GM13976 (cell line): ENCODE results near the gene PDK2.

Source experiments
- DNase-seq: peaks from one replicate; pipeline ENCODE4 v3.0.0; 2012; ENCODE audit warnings: low spot score
- in situ Hi-C: fragments of 300-500 bp; cut with MboI; formaldehyde crosslinking; loops from one replicate; pipeline ENCODE4 v1.12.0; 2022; ENCODE audit warnings: low sequenced_read_pairs, mixed read lengths, inconsistent platforms; ENCODE audit not compliant: unreplicated experiment
- TF ChIP-seq, protein P1 (sequence below): IDR thresholded peaks from 2 replicates; pipeline ENCODE4 v1.5.1; 2012; ENCODE audit warnings: borderline replicate concordance, mild to moderate bottlenecking; ENCODE audit not compliant: insufficient read depth; ENCODE audit errors: extremely low read depth, missing control alignments, control extremely low read depth

PDK2 gene

DNA sequence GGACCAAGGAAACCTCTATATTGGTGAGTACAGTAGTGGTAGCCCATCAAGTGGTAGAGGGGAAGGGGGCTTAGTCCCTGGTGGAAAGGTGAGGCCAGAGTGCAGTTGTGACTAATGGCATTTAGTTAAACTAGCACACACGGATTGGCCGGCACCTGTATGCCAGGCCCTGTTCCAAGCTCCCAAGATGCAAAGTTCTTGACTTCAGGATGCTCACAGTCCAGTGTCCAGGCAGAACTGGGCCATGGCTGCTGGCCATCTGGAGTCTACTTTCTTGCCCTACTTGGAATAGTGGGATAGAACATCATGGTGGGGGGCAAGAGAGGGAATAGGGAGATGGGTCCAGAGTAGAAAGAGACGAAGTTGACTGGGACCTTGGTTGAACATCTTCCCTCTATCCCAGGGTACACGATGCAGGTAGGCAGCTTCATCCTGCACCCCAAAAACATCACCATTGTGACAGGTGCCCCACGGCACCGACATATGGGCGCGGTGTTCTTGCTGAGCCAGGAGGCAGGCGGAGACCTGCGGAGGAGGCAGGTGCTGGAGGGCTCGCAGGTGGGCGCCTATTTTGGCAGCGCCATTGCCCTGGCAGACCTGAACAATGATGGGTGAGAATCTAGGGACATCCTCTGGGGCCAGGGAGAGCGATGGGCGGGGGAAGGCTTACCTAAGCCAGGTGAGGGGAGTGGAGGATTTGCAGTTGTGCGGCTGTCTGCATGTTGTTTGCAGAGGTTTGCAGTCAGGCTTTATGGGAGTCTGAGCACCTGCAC is 24.1 kb upstream of the PDK2 start:
- TF ChIP-seq, protein P1, sequence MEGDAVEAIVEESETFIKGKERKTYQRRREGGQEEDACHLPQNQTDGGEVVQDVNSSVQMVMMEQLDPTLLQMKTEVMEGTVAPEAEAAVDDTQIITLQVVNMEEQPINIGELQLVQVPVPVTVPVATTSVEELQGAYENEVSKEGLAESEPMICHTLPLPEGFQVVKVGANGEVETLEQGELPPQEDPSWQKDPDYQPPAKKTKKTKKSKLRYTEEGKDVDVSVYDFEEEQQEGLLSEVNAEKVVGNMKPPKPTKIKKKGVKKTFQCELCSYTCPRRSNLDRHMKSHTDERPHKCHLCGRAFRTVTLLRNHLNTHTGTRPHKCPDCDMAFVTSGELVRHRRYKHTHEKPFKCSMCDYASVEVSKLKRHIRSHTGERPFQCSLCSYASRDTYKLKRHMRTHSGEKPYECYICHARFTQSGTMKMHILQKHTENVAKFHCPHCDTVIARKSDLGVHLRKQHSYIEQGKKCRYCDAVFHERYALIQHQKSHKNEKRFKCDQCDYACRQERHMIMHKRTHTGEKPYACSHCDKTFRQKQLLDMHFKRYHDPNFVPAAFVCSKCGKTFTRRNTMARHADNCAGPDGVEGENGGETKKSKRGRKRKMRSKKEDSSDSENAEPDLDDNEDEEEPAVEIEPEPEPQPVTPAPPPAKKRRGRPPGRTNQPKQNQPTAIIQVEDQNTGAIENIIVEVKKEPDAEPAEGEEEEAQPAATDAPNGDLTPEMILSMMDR = no peak
- DNase-seq = no peak
- in situ Hi-C loops = no loop called here

DNA sequence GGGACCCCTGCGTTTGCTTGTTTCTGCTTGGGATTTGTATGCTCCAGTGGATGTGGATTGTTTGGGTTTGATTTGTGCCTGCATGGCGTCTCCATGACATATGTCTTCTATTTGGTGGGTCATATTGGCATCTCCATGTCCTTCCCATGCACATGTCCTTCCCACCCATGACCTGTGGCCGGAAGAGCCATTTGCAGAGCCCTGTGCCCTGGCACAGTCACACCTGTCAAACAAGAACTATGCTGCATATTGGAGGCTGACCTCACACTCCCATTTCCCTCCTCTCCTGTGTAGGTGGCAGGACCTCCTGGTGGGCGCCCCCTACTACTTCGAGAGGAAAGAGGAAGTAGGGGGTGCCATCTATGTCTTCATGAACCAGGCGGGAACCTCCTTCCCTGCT is 23.5 kb upstream of the PDK2 start:
- TF ChIP-seq, protein P1 = no peak
- in situ Hi-C loops = no loop called here
- no peak for DNase-seq

DNA sequence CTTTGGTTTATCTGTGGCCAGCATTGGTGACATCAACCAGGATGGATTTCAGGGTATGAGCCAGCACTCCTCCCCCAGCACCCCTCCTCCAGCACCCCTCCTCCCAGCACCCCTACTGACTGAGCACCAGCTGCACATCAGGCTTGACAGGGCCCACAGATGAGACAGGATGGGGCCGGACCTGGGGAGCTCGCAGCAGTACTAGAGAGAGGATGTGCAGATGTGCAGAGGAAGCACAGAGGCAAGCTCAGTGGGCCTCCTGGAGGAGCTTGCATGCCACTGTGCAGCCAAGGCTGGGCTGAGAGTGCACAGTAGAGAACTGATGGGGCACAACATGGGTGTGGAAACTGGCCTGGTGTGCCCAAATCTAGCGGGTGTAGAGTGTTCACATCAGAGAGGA is 23.0 kb upstream of the PDK2 start:
- in situ Hi-C loops = no loop called here
- DNase-seq = no peak
- TF ChIP-seq, protein P1 = no peak

DNA sequence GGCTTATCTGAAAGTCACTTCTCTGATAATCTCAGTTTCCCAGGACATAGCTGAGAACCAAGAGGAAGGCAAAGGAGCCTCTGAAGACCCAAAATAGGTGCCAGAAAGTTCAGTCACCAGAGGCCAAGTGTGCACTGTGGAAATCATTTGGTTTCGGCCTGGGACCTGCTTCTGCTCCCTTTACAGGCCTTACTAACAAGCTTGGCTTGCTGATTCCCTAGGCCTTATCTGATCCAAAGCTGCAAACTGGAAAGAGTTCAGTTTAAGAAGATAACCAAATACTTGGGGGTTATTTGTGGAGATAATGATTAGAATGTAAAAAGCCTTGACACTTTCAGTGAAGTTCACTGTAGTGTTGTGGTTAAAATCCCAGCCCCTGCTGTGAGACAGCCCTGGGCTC is 22.2 kb upstream of the PDK2 start:
- DNase-seq = no peak
- TF ChIP-seq, protein P1 = no peak
- in situ Hi-C loops = no loop called here

DNA sequence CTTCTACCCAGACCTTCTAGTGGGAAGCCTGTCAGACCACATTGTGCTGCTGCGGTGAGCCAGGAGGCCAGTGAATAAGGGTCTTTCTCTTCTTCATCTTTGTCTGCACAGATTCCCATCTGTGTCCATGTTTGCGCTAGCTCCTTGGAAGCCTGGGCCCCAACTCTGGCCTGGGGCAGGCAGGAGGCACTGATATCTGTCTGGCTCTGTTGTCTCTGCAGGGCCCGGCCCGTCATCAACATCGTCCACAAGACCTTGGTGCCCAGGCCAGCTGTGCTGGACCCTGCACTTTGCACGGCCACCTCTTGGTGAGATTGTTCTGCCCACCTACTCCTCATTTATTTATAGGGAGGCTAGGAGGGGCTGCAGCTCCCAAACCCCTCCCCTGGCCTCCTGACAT is 20.9 kb upstream of the PDK2 start:
- in situ Hi-C loops = no loop called here
- TF ChIP-seq, protein P1 = no peak
- DNase-seq = no peak

DNA sequence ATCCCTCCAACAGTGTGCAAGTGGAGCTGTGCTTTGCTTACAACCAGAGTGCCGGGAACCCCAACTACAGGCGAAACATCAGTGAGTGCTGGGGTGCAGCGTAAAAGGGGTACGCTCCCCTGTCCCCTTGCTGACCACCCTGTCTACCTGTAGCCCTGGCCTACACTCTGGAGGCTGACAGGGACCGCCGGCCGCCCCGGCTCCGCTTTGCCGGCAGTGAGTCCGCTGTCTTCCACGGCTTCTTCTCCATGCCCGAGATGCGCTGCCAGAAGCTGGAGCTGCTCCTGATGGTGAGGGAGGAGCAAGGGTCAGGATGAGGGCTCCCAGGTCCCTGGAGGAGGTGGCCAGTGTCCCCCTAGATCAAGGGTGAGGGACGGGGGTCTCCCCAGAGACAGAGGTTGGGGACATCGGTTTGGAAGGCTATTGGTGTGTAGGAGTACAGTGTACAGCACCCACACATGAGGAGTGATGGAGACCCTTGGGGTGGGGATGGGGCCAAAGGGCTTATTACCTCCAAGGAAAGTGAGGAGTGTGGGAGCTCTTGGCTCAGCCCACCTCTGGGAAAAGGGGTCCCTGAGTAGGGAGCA is 19.6 kb upstream of the PDK2 start:
- TF ChIP-seq, protein P1 = no peak
- in situ Hi-C loops = no loop called here
- no peak for DNase-seq

DNA sequence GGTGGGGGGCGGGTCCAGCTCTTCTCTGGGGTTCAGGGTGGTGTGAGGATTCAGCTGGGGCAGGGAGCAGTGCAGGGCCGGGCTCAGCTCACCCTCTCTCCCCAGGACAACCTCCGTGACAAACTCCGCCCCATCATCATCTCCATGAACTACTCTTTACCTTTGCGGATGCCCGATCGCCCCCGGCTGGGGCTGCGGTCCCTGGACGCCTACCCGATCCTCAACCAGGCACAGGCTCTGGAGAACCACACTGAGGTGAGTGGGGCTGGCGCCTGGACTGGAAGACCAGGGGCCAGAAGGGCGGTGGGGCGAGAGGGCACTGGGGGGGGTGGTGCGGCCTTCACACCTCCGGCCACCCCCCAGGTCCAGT is 18.9 kb upstream of the PDK2 start:
- in situ Hi-C loops = no loop called here

More for the DNA sequence above, 18.9 kb upstream of the PDK2 start:
- no peak for DNase-seq
- TF ChIP-seq, protein P1 = no peak
